Measurements from ENCODE around the gene MYBPC2.

The MYBPC2 gene

GRCh38 chr19:50511069-50511822 is 78.6 kb downstream of the MYBPC2 start, which contains the start of gene JOSD2:
Gene JOSD2 (minus strand): TSS chr19:50511191. CDS start chr19:50510431, 760 bp downstream.
- Mint-ChIP-seq H3K4me3 (peak within 1 kb of the TSS; percentile 97), H3K9me3 (no peaks in the 10 kb centered on the region), H3K4me1 (ENCODE audit: low read depth) (peaks cover 15% of the 10 kb centered on the region), H3K27me3 (ENCODE audit: low read depth) (no peaks in the 10 kb centered on the region), H3K27ac (peak within 1 kb of the TSS; percentile 98), H3K36me3 (ENCODE audit: low read depth) (peaks cover 10% of the 10 kb centered on the region)

DNA sequence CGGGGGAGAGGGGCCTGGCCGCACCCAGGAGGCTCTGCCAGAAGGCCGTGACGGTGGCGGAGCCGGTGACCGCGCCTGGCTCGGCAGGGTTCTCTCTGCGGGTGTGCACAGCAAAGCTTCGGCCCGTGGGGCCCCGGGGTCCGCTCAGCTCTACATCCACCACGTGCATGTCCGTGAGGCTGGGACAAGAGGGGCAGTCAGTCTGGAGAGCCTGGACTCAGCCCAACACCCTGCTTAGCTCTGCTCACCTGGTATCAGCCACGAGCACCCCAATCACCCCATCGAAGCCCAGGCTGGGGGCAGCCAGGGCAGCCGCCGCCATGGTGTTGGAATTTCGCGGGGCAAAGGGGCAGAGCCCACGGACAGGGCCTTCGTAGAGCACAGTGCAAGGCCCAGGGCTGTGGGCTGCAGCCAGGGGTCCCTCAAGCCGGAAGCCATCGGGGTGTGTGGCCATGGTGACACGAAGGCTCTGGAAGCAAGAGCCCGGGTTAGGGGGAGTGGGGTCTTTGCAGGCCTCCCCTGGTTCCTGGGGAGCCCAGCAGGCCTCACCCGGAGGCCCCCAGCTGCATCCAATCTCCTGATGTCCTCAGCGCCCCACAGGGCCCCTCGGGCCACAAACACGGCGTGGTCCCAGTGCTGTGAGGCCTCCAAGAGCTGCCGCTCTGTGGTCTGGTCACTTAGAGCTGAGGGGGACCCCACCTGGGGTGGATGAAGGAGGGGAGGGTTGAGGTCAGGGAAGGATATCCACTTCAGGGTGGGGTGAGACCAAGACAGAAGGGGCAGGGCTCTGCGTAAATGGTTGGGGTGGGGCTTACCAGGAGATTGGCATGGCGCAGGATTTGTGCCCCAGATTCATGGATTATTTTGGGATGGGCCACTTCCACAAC is 79.7 kb downstream of the MYBPC2 start:
- no peak overlapping the region for H3K27ac Mint-ChIP-seq

DNA sequence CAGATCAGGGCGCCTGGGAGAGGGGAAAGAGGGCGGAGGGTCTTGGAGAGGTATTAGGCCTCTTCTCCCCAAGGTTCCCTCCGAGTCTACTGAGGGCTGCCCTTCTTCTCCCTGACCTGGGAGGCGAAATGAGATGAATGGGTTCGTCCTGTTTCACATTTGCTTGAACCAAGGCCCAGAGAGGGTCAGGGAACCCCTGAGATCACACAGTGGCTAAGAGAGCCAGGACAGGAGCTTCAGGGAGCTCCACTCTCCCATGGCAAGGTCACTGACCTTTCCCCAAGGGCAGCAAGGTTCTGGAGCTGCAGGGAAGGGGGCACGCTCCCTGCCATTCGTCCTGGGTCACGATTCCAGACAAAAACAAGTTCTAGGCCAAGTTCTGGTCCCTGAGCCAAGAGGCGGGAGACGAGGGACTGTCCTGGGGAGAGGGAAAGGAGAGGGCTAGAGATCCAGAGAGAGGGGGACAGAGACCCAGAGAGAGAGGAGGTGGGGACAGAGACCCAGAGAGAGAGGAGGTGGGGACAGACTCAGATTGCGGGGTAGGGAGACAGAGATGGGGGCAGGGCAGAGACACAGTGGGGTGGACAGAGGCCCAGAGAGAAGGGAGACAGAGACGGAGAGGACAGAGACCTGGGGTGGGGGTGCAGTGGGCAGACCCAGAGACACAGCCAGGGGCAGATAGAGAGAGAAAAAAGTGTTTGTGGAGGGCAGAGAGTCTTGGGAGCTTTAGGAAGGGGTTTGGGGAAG is 80.5 kb downstream of the MYBPC2 start:
- H3K4me1 Mint-ChIP-seq (ENCODE audit: low read depth): peaks cover 15% of the 10 kb centered on the region
- peak overlapping the region; percentile 67 for H3K27ac Mint-ChIP-seq
- H3K9me3 Mint-ChIP-seq: no peaks in the 10 kb centered on the region
- H3K36me3 Mint-ChIP-seq (ENCODE audit: low read depth): peaks cover 6% of the 10 kb centered on the region
- no peak overlapping the region for H3K4me3 Mint-ChIP-seq
- H3K27me3 Mint-ChIP-seq (ENCODE audit: low read depth): no peaks in the 10 kb centered on the region

More for the DNA sequence above, 79.7 kb downstream of the MYBPC2 start:
- Mint-ChIP-seq H3K27me3 (ENCODE audit: low read depth) (no peaks in the 10 kb centered on the region), H3K36me3 (ENCODE audit: low read depth) (peaks cover 7% of the 10 kb centered on the region), H3K4me1 (ENCODE audit: low read depth) (peaks cover 15% of the 10 kb centered on the region), H3K4me3 (no peak overlapping the region), H3K9me3 (no peaks in the 10 kb centered on the region)

DNA sequence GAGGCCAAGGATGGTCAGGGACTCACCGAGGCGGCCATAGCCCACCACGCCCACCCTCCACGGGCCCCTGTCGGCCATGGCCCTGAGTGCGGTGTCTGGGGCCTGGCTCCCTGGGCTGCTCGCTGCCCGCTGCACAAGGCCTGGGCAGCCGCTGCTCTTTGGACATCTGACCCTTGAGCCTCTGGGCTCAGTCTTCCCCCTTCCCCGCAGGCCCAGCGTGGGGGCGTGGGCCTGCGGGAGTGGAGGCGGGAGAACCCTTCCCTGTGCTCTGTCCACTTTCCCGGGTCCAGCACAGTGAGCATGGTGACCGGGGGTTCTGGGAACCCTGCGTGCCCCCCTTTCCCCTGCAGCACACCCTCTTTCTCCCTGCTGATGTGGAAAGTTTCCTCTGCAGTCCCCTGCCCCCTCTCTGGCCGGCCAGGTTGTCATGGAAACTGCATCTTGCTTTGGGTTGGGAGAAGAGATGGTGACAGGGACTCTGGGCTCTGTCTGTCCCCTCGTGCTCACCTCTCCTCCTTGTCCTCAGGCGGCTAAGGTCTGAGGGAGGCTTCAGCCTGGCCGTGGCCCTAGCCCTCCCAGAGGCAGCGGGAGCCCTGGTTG is 81.2 kb downstream of the MYBPC2 start, which contains the start of gene ASPDH:
TSS of gene ASPDH (minus strand) at position 168 of the 600 bp plus-strand sequence. CDS start at position 78, 90 bp downstream.
- no peaks in the 10 kb centered on the region for H3K27me3 Mint-ChIP-seq (ENCODE audit: low read depth)
- H3K9me3 Mint-ChIP-seq: no peaks in the 10 kb centered on the region
- peaks cover 13% of the 10 kb centered on the region for H3K4me1 Mint-ChIP-seq (ENCODE audit: low read depth)
- H3K36me3 Mint-ChIP-seq (ENCODE audit: low read depth): peaks cover 3% of the 10 kb centered on the region
- H3K4me3 Mint-ChIP-seq: no peak within 1 kb of the TSS
- H3K27ac Mint-ChIP-seq: peak within 1 kb of the TSS; percentile 67

- peaks cover 9% of the 10 kb centered on the region for H3K4me1 Mint-ChIP-seq (ENCODE audit: low read depth)
- H3K4me3 Mint-ChIP-seq: no peak overlapping the region
- H3K36me3 Mint-ChIP-seq (ENCODE audit: low read depth): peaks cover 3% of the 10 kb centered on the region
- H3K9me3 Mint-ChIP-seq: no peaks in the 10 kb centered on the region
- H3K27me3 Mint-ChIP-seq (ENCODE audit: low read depth): no peaks in the 10 kb centered on the region
- H3K27ac Mint-ChIP-seq: no peak overlapping the region
Observed at GRCh38 chr19:50514346-50515167, 81.9 kb downstream of the MYBPC2 start.

DNA sequence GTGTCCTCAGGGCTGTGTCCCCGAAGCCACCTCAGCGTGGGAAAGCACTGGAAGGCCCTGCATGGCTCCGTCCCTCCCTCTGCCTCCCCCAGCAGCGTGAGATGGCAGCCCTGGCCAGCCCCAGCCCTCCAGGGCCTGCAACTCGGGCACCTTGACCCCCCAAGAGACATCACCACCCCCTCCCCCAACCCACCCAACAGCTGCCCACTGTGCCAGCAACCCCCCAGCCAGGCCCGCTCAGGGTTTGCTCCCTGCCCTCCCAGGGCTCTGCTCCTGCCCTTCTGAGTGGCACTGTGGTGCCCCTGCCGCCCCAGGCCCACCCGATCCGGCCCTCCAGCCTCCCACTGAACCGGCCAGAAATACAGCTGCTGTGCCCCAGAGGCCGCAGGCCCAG is 82.5 kb downstream of the MYBPC2 start:
- peaks cover 9% of the 10 kb centered on the region for H3K4me1 Mint-ChIP-seq (ENCODE audit: low read depth)
- no peak overlapping the region for H3K27ac Mint-ChIP-seq
- H3K4me3 Mint-ChIP-seq: no peak overlapping the region
- peaks cover 3% of the 10 kb centered on the region for H3K36me3 Mint-ChIP-seq (ENCODE audit: low read depth)
- H3K9me3 Mint-ChIP-seq: no peaks in the 10 kb centered on the region
- no peaks in the 10 kb centered on the region for H3K27me3 Mint-ChIP-seq (ENCODE audit: low read depth)
